GM12873 (cell line): Measurements from ENCODE around the gene XXYLT1.

Experiments
- TF ChIP-seq, protein P1 (sequence below): IDR thresholded peaks from 2 replicates; pipeline ENCODE4 v1.5.1; 2012; ENCODE audit warnings: low read depth, mild to moderate bottlenecking, moderate library complexity, low read length, control low read depth; ENCODE audit not compliant: insufficient read depth; ENCODE audit errors: missing control alignments

The XXYLT1 gene

DNA sequence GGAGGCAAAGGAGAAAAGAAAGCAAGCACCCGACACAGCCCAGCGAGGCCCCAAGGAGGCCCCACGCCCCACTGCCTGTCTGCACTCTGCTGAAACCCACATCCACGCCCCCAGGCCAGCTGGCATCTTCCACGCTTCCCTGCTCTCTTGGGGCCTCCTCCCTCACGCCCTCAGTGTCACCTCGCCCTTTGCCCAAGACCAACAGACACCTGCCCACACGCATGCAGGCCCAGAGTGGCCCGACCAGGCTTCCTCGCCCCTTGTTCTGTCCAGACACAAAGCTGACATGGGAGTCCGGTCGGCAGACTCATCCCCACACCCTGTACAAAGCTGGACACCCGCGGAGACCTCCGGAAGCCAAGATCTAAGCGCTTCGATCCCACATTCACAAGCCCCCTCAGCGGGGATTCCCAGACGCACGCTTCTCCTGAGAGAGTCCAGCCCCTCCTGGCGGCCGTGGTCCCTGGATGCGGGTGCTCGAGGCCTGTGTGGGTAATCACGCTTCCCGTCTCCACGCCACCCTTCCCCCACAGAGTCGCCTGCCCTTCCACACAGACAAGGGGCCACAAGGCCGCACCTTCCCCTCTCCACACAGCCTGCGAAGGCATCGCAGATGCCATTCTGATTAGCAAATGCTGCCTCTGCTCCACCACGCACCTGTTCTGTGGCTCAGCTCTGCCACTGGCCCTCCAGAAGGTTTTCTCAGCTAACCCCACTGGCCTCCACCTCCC, 176.6 kb downstream of the XXYLT1 start:
- TF ChIP-seq, protein P1, sequence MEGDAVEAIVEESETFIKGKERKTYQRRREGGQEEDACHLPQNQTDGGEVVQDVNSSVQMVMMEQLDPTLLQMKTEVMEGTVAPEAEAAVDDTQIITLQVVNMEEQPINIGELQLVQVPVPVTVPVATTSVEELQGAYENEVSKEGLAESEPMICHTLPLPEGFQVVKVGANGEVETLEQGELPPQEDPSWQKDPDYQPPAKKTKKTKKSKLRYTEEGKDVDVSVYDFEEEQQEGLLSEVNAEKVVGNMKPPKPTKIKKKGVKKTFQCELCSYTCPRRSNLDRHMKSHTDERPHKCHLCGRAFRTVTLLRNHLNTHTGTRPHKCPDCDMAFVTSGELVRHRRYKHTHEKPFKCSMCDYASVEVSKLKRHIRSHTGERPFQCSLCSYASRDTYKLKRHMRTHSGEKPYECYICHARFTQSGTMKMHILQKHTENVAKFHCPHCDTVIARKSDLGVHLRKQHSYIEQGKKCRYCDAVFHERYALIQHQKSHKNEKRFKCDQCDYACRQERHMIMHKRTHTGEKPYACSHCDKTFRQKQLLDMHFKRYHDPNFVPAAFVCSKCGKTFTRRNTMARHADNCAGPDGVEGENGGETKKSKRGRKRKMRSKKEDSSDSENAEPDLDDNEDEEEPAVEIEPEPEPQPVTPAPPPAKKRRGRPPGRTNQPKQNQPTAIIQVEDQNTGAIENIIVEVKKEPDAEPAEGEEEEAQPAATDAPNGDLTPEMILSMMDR, result no peak

DNA sequence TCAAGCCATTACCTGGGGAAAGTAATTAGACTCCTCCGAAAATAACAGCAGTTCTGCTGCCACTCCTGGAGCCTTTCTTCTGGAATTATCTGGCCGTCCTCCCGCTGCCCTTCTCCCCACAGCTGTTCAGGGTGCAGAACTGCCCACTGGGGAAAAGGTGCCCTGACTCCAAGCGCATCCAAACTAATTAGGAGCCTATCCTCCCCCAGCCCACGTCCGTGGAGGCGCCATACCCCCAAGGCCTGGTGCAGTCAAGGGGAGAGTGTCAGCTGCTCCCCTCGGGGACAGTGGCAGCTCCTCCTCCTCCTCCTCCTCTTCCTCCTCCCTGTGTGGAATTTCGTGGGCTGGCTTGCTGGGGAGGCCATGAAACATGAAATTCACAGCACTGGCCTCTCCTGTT, 177.2 kb downstream of the XXYLT1 start:
- TF ChIP-seq, protein P1, result no peak

DNA sequence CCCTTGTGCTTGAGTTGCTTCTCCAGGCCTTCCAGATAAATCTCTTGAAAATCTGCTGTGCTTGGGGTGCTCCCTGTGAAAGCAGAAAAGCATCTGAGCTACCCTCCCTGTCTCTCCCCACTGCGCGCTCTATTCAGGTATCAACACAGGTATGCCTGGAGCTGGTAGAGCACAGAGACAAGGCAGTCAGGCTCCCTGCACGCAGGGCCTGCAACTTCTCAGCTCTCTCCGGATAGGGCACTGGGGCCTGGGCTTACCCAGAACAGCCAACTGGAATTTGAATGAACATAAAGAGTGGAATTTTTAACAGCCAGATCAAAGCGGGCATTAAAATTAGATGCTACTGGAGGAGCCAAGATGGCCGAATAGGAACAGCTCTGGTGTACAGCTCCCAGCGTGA, 183.6 kb downstream of the XXYLT1 start:
- TF ChIP-seq, protein P1, result no peak

DNA sequence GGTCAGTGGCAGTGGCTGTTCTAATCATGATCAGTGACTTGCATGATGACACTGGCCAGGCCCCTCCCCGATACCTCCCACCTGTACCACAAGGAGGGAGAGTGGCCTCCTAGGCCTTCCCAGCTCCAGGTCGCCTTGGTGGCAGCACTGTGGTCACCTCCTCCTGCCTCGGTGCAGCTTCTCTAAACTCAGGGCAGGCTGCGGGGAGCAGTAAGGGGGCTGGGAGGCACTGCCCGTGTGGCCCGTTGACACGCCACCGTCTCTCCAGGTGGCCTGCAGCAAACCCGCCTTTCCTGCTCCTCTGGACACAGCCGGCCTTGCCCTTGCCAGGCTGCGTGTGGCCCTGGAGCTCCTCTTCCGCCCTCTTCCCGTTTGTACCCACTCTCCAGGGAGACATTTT, 184.1 kb downstream of the XXYLT1 start:
- TF ChIP-seq, protein P1, result no peak

DNA sequence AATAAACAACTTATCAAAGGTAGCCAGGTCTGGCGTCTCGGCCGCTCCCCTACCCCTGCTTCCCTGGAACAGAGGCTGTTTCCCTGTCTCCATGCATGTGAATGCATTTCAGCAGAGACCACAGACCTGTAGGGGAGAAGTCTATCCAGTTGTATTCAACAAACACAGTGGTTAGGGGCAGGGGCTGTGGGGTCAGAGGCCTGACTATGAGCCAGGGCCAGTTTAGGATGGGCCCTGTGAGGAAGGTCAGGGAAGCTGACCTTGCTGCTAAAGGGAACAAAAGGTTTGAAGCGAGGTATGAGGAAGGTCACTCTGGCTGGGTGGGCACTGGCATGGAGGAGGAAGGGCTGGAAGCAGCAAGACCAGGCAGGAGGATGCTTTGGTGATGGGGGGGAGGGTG, 184.6 kb downstream of the XXYLT1 start:
- TF ChIP-seq, protein P1, result no peak

DNA sequence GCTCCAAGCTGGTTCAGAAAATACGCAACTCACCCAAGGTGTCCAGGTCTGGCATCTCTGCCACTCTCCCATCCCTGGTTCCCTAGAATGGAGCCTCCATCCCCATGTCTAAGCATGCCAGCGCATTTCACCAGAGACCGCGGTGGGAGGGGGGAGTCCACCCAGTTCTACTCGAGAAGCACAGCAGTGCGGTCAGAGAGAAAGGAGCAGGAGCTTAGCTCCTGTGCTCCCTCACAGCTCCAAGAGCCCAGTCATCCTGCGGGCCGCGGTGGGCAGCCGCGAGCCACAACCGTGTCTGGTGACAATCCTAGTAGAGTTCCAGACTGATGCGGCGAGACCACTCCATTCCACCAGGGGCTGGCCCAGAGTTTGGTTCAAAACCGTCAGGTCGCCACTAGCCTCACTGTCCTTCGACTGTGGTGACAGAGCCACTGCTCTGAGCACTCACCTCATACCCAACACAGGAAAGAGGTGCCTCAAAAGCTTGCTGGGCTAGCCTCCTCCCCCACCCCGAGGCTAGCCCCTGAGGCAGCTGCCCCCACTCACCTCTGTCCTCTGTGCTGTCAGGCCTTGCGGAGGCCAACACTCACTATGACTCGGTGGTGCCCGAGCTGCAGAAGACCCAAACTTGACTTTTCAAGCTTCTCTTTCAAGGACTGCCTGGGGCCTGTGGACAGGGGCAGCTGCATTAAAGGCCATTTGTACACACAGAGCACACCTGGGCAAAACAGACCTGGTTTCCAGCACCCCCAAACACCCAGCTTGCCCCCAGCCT, 185.4 kb downstream of the XXYLT1 start:
- TF ChIP-seq, protein P1, result no peak

DNA sequence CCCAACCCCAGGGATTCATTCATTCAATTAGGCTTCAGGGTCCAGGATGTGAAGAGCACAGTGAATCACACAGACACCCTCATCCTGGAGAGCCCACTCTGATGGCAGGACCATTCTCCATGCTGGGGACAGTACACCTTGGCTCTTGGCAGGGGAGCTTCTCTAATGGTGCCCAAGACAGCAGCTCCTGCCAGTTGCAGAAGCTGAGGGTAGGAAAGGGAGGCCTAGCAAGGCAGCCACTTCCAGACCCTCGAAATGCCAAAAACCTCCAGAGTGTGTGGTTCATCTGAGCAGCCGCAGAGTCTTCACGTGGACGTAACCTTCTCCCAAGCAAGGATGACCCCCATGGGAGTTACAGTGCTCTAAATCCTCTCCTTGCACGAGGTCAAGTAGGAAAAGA, 186.2 kb downstream of the XXYLT1 start:
- TF ChIP-seq, protein P1, result no peak
